HUES64 (cell line): ENCODE data around the gene CGRRF1.

Experiments
- H3K27ac ChIP-seq: 2 replicates; pipeline ENCODE4 v1.7.0; 2013; ENCODE audit warnings: low read depth, low read length, inconsistent platforms
- H3K27me3 ChIP-seq: 2 replicates; pipeline ENCODE4 v1.6.1; 2013; ENCODE audit warnings: mild to moderate bottlenecking, low read length; ENCODE audit not compliant: insufficient read depth
- H3K36me3 ChIP-seq: 2 replicates; pipeline ENCODE4 v1.6.1; 2013; ENCODE audit warnings: mild to moderate bottlenecking, low read length; ENCODE audit not compliant: insufficient read depth
- H3K4me1 ChIP-seq: 2 replicates; pipeline ENCODE4 v1.6.1; 2013; ENCODE audit warnings: mild to moderate bottlenecking, low read length, moderate library complexity; ENCODE audit not compliant: insufficient read depth
- H3K4me3 ChIP-seq: 2 replicates; pipeline ENCODE4 v1.5.1; 2013; ENCODE audit warnings: mild to moderate bottlenecking, low read length, moderate library complexity
- H3K9ac ChIP-seq: 2 replicates; pipeline ENCODE4 v1.6.1; 2013; ENCODE audit warnings: mild to moderate bottlenecking, low read depth, low read length
- H3K9me3 ChIP-seq: 2 replicates; pipeline ENCODE4 v1.6.1; 2013; ENCODE audit warnings: low read depth, low read length; ENCODE audit not compliant: insufficient read depth
- WGBS: fragments of 150-250, 120-280 bp; methylation state at CpG from one replicate; pipeline ENCODE4 v1.1.7; 2013; ENCODE audit warnings: missing lambda C conversion rate; 5-methylcytosine and 5-hydroxymethylcytosine counted together

Gene CGRRF1

DNA sequence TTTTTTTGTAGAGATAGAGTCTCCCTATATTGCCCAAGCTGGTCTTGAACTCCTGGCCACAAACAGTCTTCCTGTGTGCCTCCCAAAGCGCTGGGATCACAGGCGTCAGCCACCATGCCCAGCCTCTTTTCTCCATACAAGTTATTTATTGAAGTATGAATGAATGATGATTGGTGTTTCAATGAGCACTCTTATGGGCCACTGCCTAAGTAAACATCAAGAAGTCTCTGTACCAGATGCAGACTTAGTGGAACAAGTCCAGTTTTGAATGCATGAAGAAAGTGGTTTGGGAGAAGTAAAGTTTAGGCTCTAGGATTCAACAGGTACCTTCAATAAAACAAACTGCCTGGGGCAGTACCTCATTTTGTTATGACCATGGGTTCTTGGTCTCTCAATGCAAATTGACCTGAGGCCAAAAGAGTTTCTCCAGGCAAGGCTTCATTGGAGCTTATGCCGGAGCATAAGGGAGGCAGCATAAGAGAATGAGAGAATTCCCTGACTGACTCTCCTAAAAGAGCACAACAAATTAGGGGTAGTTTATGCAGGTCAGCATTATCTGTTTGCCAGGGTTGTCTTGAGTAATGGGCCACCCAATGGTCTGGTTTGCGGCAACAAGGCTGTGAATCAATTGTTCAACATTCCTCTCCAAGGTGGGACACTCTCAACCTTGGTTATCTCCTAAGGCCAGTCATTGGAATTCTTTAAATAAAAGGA, 19.8 kb upstream of the CGRRF1 start:
- Histone ChIP-seq H3K27me3 (no peaks in the 10 kb centered on the region), H3K4me1 (peaks cover 21% of the 10 kb centered on the region), H3K27ac (no peak overlapping the region), H3K4me3 (no peak overlapping the region; the same call in 1 of the 2 replicates), H3K9ac (no peak overlapping the region), H3K9me3 (no peaks in the 10 kb centered on the region), H3K36me3 (no peaks in the 10 kb centered on the region)
- 96% methylated on average over 4 of the region's 4 CpGs for WGBS

DNA sequence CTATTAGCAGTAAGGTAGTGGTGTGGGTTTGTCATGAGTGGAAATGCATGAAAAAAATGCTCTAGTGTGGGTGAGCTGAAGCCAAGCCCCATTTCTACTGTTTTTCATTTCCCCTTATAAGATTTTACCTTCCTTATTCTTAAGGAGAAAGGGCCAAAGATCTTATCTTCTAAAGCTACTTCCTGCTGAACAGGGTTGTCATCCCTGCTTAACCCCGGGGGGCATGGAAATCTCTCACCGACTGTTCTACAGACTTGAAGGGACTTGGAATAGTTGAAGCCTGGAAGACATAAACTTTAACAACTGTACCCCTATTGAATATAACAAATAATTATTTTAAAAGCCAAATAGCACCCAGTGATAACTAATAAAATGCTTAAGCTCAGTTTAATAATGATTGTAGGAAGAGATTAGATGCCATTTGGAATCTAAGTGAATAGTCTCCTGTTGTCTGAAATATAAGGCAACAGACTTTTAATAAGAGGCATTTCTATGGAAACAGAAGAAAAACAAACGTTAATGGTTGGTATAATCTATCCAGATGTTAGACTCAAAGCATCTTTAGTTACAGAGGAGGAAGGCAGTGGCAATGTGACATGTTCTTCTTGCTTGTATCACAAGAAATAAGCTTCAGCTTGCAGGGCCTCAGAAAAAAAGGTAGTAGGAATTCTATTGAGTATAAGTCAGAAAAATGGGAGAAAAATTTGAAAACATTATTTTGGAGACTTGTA, 19.1 kb upstream of the CGRRF1 start:
- H3K4me1 ChIP-seq: peaks cover 21% of the 10 kb centered on the region
- H3K4me3 ChIP-seq: no peak overlapping the region
- WGBS: 66% methylated on average over 2 of the region's 3 CpGs
- H3K36me3 ChIP-seq: no peaks in the 10 kb centered on the region
- no peak overlapping the region for H3K27ac ChIP-seq
- no peaks in the 10 kb centered on the region for H3K27me3 ChIP-seq
- H3K9ac ChIP-seq: no peak overlapping the region
- no peaks in the 10 kb centered on the region for H3K9me3 ChIP-seq

DNA sequence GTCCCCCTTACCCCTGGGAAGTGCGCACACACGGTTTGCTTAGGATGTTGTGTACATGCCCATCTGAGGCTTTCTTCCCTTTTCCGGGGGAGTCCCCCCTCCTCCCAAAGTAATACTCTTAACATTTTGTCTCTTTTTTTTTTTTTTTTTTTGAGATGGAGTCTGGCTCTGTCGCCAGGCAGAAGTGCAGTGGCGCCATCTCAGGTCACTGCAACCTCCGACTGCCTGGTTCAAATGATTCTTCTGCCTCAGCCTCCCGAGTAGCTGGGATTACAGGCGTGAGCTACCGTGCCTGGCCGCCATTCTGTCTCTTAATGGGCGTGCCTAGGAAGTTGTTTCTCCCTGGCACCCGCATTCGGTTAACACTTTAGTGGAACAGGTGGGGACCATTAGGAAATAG, 16.4 kb upstream of the CGRRF1 start:
- no peak overlapping the region for H3K27ac ChIP-seq
- H3K9me3 ChIP-seq: no peaks in the 10 kb centered on the region
- no peak overlapping the region for H3K9ac ChIP-seq
- WGBS: 68% methylated on average over 13 of the region's 13 CpGs
- peaks cover 13% of the 10 kb centered on the region; the same call in 1 of the 2 replicates for H3K4me1 ChIP-seq
- no peaks in the 10 kb centered on the region for H3K27me3 ChIP-seq
- H3K4me3 ChIP-seq: no peak overlapping the region
- no peaks in the 10 kb centered on the region for H3K36me3 ChIP-seq

DNA sequence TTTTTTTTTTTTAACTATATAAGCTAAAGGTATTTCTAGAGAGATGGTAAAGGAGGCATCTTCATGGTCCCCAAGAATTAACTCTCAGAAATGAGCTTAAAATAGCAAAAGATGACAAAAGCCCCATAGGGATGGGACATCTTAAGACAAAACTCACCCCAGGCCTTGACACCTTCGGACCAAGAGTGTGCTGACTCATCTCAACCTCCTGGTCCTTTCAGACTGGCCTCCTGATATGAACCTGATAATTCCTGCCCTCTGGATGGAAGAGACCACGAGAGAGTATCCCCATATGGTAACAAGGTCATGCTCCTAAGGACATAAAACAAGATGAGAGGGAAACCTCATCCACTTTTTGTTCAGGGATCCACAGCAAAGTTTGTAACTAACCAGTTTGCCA, 12.5 kb upstream of the CGRRF1 start:
- H3K4me1 ChIP-seq: peaks cover 3% of the 10 kb centered on the region; the same call in 1 of the 2 replicates
- H3K9ac ChIP-seq: no peak overlapping the region
- H3K36me3 ChIP-seq: no peaks in the 10 kb centered on the region
- H3K4me3 ChIP-seq: no peak overlapping the region
- H3K27ac ChIP-seq: no peak overlapping the region
- 77% methylated on average over 2 of the region's 2 CpGs for WGBS
- H3K9me3 ChIP-seq: no peaks in the 10 kb centered on the region
- no peaks in the 10 kb centered on the region for H3K27me3 ChIP-seq

DNA sequence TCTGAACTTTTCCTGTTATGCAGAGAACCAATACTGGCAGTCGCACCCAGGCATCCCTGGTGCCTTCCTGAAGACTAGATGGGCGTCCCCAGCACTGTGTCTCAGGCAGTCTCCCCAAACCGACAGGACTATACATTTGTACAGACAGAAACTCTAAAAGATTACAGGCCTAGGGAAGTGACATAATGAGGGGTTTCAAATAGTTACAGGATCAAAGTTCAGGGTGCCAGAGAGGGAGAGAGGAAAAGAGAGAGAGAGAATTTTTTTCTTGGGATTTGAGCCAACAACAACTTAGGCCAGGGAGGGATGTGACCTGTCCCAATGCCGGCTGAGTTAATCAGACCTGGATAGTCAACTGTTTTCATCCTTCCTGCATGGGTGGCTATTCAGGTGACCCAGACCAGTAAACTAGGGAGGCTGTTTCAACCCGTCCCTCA, 11.6 kb upstream of the CGRRF1 start:
- H3K36me3 ChIP-seq: no peaks in the 10 kb centered on the region
- H3K4me3 ChIP-seq: no peak overlapping the region
- no peak overlapping the region for H3K9ac ChIP-seq
- H3K27me3 ChIP-seq: no peaks in the 10 kb centered on the region
- 85% methylated on average over 5 of the region's 5 CpGs for WGBS
- no peaks in the 10 kb centered on the region for H3K9me3 ChIP-seq
- peaks cover 2% of the 10 kb centered on the region; the same call in 1 of the 2 replicates for H3K4me1 ChIP-seq
- no peak overlapping the region for H3K27ac ChIP-seq

DNA sequence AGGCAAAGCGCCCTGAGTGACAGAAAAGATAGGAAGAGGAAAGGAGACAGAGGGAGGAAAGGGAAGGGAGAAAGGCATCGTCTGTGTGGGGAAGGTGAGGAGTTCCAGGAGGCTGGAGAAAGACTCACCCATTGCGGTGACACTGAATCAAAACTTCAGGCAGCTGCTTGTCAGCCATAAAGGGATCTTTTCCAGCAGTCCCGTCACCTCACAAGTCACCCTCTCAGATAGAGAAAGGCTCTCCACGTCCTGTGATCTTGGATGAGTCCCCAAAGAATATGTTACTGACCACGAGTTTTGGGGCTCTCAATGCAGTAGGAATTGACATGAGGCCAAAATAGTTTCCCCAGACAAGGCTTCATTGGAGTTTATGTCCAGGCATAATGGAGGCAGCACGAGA, 11.1 kb upstream of the CGRRF1 start:
- H3K27me3 ChIP-seq: no peaks in the 10 kb centered on the region
- H3K9ac ChIP-seq: no peak overlapping the region
- no peaks in the 10 kb centered on the region for H3K36me3 ChIP-seq
- H3K4me1 ChIP-seq: no peaks in the 10 kb centered on the region
- H3K9me3 ChIP-seq: no peaks in the 10 kb centered on the region
- 89% methylated on average over 7 of the region's 7 CpGs for WGBS
- no peak overlapping the region for H3K4me3 ChIP-seq
- H3K27ac ChIP-seq: no peak overlapping the region

DNA sequence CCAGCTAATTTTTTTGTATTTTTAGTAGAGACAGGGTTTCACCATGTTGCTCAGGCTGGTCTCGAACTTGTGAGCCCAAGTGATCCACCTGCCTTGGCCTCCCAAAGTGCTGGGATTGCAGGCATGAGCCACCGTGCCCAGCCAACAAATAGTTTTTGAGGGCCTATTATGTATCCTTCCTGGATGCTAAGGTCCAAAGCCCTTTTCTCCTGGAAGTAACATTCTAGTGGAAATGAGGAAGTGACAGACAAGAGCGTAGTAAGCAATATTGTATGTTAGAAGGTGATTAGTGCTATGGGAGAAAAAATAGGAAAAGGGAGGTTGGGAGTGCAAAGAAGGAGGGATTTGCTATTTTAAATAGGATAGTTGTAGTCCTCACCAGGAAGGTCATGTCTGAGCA, 9.0 kb upstream of the CGRRF1 start:
- Histone ChIP-seq H3K4me1 (no peaks in the 10 kb centered on the region), H3K36me3 (no peaks in the 10 kb centered on the region), H3K9ac (no peak overlapping the region), H3K27ac (no peak overlapping the region), H3K9me3 (no peaks in the 10 kb centered on the region), H3K4me3 (no peak overlapping the region), H3K27me3 (no peaks in the 10 kb centered on the region)
- 92% methylated on average over 3 of the region's 3 CpGs for WGBS

DNA sequence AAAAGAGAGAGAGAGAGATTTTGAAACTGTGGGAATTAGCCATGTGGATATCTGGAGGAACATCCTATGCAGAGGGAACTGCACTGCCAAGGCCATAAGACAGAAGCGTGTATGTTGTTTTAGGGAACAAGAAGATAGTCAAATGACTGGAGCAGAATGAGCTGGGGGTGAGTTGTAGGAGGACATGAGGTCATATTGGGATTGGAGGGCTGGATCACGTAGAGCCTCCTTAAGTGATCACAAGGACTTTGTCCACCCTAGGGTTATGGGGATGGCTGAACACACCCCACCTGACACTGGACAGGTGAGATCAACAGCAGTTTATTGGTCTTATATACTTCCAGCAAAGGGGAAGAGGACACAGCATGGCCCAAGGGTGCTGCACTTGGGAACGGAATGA, 8.2 kb upstream of the CGRRF1 start:
- 90% methylated on average over 3 of the region's 3 CpGs for WGBS
- H3K27me3 ChIP-seq: no peaks in the 10 kb centered on the region
- no peaks in the 10 kb centered on the region for H3K9me3 ChIP-seq
- H3K36me3 ChIP-seq: no peaks in the 10 kb centered on the region
- no peaks in the 10 kb centered on the region for H3K4me1 ChIP-seq
- no peak overlapping the region for H3K27ac ChIP-seq
- no peak overlapping the region for H3K9ac ChIP-seq
- H3K4me3 ChIP-seq: no peak overlapping the region

DNA sequence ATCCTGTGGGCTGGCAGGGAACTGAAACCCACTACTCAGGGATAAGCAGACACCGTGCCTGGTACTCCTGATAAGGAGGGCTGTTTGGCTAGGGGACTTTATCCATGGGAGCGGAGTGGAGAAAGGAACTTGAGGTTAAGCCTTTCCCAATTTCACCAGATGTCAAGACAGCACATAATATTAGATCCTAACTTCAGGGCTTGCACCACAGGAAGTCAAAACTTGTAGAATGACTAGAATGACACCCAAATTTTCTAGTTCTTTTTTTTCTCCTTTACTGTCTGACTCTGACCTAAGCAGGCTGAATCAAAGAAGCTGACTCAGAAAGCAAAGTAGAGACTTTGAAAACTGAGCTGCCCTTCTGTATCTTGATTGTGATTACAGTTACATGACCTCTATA, 7.1 kb upstream of the CGRRF1 start:
- no peak overlapping the region for H3K27ac ChIP-seq
- WGBS: 71% methylated on average over 2 of the region's 2 CpGs

DNA sequence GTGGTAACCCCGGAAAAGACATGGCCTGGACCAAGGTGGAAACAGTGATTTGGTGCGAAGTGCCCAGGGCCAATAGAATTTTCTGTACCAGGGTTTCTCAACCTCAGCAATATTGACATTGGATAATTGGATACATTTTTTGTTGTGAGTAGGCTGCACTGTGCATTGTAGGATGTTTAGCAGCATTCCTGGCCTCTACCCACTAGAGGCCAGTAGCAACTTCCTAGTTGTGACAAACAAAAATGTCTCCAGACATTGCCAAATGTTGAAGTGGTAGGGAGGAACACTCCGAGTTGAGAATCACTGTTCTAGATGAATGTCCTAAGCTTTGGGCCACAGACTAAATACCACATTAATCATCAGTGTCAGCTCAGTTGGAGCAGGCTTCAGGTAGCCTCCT, 6.2 kb upstream of the CGRRF1 start:
- no peaks in the 10 kb centered on the region for H3K36me3 ChIP-seq
- 86% methylated on average over 3 of the region's 3 CpGs for WGBS
- H3K4me3 ChIP-seq: no peak overlapping the region
- no peak overlapping the region for H3K27ac ChIP-seq
- H3K27me3 ChIP-seq: no peaks in the 10 kb centered on the region
- H3K9me3 ChIP-seq: no peaks in the 10 kb centered on the region
- no peaks in the 10 kb centered on the region for H3K4me1 ChIP-seq
- no peak overlapping the region for H3K9ac ChIP-seq

More for the DNA sequence above, 7.1 kb upstream of the CGRRF1 start:
- no peaks in the 10 kb centered on the region for H3K27me3 ChIP-seq
- H3K4me3 ChIP-seq: no peak overlapping the region
- H3K4me1 ChIP-seq: no peaks in the 10 kb centered on the region
- no peaks in the 10 kb centered on the region for H3K36me3 ChIP-seq
- no peaks in the 10 kb centered on the region for H3K9me3 ChIP-seq
- no peak overlapping the region for H3K9ac ChIP-seq

DNA sequence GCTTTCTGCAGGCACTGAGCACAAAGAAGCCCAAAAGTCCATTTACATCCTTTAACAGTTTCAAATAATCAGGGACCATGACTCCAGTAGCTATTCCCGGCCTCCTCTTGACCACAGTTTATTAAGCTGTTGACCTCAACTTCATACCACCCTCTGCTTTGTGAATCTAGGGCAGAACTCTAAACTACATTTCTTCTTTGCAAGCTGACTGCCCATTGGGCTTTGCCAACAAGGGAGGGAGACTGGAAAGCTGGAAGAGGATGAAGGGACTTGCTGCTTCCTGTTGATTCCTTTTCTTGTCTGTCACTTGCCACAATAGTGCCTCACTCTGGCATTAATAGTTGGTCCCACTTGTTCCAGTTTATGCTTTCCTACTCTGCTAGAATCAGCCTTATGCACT, 2.7 kb downstream of the CGRRF1 start:
- H3K9me3 ChIP-seq: peaks cover 15% of the 10 kb centered on the region; the same call in 1 of the 2 replicates
- H3K4me1 ChIP-seq: peaks cover 13% of the 10 kb centered on the region; the same call in 1 of the 2 replicates
- peaks cover 12% of the 10 kb centered on the region for H3K36me3 ChIP-seq
- no peaks in the 10 kb centered on the region for H3K27me3 ChIP-seq
- WGBS: 83% methylated on average over 1 of the region's 1 CpG
- no peak overlapping the region for H3K27ac ChIP-seq
- H3K4me3 ChIP-seq: no peak overlapping the region
- no peak overlapping the region for H3K9ac ChIP-seq
